GM21447 (cell line): ENCODE results near the gene KRT38.
"Not testable (repeated sequence)": the region's sequence is repeated elsewhere in the genome, so short reads cannot be mapped to it uniquely, and the experiment has no call there.

Experiments
- ATAC-seq: cut with Tn5 transposase; IDR thresholded peaks from one replicate; pipeline ENCODE4 v1.9.1; 2021; ENCODE audit not compliant: unreplicated experiment

The KRT38 gene

DNA sequence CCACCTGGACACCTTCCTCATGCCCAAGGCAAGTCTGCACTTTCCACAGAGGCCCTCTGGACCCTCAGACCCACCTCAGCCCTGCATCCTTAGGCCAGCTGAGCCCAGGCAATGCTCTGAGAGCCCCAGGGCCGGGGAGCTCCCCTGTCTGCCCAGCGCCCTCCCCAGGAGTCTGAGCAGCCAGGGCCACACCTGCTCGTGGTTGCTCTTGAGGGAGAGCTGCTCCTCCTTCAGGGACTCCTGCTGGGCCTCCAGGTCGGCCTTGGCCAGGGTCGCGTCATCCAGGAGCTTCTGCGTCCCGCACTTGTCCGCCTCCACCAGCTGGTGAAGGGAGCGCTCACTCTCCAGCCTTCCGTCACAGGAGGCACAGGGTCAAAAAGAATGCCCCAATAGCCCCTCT is 18.2 kb downstream of the KRT38 start:
- not testable (repeated sequence) for ATAC-seq

DNA sequence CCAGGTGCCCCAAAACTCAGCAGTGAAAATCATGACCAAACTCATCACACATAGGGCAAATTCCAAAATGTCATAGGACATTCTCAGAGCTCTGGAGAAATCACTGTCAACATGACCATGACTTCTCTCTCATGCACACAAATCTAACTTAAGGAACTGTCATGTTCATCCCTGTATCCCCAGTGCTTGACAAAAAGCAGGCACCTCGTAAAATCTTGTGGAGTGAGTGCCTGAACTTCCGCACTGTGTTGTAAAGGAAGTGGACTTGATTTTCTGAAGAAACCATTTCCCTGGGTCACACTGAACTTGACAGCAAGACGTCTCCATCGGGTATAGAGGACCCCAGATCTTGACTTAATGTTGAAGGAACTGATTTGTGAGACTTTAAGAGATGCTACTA is 19.2 kb downstream of the KRT38 start:
- ATAC-seq = no peak

DNA sequence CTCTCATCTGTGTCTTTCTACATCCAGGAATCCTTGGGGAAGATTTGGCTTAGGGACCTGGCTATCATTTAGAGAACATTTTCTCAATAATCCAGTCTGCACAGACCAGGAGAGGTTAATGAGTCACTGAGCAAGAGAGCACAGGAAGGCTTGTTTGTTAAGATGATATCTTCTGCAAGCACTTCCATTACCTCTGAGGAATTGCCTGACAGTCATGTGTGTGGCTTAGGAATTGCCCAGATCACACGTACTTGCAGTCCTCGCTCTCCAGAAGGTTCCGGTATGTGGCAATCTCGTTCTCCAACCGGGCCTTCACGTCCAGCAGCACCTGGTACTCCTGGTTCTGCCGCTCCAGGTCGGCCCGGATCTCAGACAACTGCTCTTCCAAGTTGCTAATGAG is 19.7 kb downstream of the KRT38 start:
- ATAC-seq = no peak

DNA sequence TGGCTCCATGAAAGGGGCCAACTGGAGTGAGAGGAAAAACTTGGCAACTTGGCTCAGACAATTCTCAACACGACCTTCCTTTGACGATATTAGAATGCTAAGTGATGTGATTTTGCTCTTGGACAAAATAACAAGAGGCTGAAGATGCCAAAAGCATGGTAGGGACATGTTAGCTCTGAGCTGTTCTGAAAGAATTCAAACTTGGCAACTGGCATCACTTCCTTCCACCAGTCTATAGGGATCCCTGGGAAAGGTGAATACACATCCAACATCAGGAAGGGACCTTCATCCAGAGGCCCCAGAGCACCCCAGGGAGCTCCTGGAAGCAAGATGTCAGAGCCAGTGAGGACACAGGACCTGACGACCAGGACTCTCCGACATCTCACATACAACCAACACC is 20.6 kb downstream of the KRT38 start:
- ATAC-seq = no peak

DNA sequence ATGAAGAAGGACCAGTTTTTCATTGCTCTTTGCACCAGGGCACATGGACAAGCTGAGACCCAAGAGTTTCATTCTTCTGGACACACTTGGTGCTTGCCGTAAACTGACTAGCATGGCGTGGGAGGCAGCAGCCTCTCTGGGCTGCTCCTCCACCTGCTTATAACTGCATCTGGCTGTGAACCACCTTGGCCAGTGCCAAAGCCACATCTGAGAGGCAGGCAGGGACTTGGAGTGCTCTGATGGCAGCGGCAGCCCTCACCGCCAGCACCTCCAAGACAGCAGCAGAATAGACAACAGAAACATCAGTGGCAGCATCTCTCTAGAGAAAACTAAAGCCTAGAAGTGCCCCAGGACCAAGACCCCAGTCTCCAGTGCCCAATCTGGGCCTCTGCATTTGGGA is 21.1 kb downstream of the KRT38 start:
- ATAC-seq = no peak

DNA sequence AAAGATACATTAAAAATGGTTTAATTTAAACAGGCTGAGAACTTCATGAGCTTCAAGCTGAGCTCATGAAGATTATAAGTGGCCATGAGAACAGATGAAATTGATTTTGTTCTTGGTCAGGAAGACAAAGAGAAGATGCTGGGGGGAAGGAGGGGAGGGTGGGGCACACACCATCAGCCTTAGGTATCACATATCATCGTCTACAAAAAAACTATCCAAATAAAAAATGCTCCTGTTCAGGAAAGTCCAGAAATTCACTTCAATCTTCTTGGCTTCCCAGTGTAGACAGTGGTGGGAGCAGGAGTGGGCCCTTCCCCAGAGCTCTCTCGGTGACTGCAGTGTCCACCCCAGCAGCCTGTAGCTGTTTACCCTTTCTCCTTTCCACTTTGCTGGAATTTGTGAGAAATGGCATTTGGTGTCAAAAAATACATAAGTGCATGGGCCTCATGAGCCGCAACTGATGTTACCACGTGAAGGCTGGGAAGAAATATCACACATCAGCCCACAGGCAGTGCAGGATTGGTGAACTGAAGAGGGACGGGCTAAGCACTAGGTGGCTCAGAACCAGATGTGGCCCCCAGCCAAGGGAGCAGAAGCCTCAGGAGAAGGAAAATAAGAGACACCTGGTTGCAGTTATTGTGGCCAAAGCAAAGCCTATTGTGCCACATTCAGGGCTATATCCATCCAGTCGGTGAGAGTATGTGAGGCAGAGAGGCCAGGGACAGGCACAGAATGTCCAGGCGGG is 22.5 kb downstream of the KRT38 start:
- no peak for ATAC-seq

DNA sequence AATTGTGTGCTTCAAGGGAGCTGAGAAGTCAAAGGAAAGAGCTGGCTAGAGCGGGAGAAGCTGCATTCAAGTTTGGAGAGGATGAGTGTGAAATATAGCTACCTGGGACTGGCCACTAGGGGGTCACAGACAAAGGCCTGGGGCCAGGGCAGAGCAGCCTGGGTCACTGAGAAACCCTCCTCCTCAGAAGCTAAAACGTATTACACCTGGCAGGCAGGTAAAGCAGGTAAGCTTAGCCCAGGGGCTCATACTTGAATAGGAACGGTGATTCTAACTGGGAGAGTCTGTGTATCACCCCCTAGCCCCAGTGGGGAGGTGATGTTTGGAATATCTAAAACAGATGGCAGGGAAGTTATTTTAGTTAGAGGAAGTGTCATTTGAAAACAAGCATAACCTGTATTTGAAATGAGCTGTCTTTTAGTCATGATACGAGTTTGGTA is 23.2 kb downstream of the KRT38 start:
- no peak for ATAC-seq

DNA sequence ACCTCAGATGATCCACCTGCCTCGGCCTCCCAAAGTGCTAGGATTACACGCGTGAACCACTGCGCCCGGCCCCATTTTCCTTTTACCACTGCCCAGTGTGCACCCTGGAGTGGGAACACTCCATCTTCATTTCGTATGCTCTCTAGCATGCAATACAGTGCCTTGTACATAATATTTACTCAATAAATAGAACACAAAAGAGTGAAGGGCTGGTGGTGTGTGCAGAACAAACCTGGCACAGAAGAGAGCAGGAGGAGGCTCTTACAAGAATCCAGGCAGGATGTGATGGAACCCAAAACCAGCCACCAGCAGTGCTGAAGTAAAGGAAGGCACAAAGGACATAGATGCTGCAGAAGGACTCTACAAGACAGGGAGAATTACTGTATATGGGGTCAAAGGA is 23.7 kb downstream of the KRT38 start:
- ATAC-seq = no peak

DNA sequence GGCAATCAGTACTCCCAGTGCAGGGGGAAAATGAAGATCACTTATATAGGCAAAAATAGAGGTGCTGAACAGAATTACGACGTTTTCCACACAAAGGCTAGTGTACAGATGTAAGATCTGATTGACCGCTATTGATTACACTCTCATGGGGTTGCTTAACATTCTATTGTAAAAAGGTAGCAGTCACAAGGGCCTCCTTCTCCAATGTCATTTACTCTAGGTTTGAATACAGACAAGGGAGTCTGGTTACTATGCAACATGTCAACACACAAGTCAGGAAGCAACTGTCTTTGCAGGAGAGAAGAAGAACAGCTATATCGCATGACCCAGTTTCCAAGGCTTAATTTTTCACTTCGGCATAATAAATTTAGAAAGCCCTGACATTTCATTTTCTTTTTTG is 24.3 kb downstream of the KRT38 start:
- ATAC-seq = no peak

DNA sequence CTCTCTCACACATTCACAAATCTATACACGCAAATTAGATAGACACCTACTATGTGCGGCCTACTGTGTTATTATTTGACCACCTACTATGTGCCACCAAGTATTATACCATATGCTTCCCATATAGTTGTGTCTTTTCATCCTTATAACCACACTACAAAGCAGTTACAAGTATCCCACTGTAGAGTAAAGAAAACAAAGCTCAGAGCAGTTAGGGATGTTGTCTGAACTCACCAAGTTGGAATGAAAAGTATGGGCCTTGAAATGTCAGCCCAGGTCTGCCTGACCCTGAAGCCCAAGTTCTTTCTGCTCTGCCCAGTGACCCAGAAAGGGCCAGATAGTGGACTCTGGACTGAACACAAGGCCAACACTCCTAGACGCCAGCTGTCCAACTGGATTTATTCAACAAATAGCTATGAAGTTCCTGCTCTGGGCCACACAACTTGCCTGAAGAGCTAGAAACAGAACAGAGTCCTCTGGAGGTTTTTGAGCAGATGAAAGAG is 24.9 kb downstream of the KRT38 start:
- ATAC-seq = no peak

DNA sequence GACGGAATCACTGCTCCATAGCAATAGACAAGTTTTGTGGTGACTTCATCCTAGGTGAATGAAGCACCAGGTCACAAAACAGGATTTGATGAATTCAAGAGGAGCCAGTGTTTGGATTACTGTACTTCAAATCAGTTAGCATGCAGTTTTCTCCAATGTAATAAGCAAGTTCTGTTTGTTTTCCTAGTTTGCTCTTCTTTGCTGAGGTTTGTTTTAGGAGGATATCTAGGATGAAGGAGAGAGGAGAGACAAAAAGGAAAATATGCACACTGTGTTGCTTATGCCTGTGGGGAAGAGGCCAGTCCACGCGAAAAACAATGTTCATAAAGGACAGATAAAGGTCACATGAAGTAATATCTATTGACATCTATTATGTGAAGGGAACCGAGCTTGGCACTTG is 25.4 kb downstream of the KRT38 start:
- no peak for ATAC-seq

DNA sequence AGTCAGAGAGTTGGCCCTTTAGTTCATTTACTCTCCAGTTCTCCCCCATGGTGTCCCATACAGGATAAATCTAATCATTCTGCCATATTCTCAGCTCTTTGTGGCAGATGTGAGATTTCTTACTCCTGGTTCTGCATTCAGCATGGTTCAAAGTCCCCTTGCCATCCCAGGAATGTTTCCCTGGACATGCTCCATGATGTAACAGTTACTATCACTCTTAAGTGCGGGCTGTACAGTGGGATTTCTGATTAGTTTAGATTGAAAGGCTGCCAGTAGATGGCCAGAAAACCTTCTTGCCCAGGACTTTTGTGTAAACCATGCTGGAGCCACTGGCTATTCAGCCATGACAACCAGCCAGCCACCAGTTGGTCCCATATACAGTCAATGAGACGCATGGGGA is 26.8 kb downstream of the KRT38 start:
- no peak for ATAC-seq

DNA sequence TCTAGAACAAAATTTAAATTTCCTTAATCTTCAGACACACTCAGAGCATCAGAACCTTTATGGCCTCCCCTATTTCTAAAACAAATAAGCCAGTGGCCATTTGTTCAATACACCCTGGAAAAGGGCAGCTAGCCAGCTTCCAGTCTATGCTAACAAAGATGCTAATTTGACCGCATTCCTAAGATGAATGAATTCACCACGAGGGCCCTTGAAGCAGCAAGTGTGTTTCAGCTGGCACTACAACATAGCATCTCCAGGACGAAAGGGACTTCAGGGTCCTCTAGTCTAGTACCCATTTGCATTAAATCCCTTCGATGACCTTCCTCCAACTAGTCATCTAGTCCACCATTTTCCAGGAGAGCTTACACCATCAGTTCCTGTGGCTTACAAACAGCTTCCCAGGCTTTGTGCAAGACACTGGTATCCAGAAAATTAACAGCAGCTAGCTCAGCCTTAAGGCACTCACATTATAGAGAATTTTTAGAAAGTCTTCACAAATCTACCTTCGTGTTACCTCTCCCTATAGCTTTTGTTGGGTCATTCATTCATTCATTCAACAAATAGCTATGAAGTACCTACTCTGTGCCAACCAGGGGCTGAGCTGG is 27.3 kb downstream of the KRT38 start:
- no peak for ATAC-seq

DNA sequence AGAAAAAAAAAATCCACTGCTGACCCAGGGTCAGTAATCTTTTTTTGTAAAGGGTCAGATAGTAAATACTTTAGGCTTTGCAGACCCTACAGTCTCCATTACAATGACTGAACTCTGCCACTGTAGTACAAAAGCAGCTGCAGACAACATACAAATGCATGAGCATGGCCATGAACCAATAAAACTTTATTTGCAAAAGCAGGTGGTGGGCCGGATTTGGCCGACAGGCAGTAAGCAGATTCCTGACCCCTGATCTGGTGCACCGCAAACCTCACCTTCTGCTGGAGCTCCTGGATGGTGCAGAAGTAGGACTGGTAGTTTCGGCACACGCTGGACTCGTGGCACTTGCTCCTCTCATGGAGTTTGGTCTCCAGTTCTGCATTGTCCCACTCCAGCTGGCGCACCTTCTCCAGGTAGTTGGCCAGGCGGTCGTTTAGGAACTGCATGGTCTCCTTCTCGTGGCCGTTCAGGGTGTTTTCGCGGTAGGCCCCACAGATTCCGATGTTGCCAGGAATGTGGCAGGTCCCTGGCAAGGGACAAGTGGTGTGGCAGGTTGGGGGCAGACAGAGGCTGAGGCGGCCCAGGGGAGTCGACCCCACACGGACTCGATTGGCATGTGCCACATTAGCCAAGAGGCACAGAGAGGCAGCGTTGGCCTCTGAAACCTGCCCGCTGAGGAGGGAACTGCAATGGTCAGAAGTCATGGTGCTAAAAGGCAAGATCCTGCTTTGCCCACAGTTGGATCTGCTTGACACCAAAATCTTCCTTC is 29.5 kb downstream of the KRT38 start:
- no peak for ATAC-seq

DNA sequence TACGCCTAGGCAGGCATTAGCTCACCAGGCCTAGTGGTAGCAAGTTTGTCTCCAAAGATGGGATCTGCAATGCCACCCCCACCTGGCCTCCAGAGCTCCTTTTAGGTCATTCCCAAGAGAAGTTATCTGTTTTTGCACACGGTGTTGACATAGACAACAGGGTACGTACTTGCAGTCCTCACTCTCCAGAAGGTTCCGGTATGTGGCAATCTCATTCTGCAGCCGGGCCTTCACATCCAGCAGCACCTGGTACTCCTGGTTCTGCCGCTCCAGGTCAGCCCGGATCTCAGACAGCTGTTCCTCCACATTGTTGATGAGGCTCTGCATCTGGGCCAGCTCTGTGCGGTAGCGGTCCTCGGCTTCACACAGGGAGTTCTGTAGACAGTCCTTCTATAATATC is 33.6 kb downstream of the KRT38 start:
- no peak for ATAC-seq

DNA sequence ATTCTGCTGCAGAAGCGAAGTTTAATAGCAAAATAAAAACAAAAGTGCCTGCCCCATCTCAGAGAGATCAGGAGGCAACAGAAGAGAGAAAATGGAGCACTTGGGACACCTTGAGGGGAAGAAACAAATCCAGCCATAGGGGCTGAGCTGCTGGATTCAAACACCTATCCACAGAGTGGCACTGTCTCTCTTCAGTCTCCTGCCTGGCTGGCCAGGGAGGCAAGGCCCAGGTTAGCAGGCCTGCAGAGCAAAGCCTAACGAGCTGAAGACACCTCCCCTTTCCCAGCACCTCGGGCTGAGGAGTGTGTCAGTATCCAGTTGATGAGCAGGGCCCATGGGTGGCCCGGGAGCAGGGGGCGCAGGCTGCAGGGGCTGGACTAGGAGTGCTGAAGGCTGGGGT is 34.6 kb downstream of the KRT38 start:
- no peak for ATAC-seq

DNA sequence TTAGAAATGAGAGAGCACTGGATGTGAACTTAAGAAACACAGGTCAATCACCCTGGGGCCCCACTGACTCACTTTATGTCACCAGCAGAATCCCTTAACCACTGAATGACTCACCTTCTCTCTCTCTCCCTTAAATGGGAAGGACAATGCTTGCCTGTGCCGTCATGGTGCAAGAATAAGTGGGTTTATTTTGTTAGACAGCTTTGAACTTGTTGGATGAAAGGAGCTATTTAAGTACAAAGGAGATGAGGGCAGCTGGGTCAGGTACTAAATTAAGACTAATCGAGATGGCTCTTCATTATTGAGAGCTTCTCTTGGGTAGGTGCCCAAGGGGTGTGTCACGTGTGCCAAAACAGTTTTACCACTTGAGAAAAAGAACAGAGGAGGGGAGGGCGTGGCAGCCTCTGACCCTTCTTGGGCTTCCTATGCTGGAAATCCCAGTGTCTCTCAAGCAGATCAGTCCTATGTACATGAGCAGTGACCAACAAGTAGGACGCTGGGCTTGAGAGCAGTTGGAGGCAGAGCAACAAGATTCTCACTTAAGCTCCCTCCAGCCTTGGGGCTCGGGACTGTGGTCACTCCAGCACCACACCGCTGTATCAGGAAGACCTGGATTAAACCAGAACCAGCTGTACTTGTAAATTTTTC is 36.6 kb downstream of the KRT38 start:
- ATAC-seq = no peak

DNA sequence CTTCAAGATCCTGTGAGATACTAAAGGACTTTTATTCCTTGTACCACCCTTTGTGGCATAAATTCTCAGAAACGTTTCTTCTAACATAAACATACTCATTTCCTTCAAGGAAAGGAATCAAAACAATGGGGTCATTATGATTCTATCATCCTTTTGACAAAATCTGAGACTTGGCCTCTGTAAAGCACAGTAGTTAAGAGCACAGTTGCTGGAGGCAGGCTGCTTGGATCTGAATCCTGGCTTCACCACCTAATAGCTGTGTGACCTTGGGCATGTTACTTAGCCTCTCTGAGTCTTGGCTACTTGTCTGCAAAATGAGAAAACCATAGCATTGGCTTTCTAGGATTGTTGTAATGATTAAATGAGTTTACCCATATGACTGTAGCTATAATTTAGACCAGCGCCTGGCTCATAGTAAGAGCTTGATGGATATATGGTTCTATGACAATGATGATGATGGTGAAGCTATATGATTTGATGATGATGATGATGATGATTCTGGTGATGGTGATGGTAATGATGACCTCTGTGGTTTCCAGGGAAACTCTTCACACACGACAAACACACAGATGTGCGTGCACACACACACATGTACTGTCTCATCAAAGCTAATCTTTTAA is 37.3 kb downstream of the KRT38 start:
- no peak for ATAC-seq

DNA sequence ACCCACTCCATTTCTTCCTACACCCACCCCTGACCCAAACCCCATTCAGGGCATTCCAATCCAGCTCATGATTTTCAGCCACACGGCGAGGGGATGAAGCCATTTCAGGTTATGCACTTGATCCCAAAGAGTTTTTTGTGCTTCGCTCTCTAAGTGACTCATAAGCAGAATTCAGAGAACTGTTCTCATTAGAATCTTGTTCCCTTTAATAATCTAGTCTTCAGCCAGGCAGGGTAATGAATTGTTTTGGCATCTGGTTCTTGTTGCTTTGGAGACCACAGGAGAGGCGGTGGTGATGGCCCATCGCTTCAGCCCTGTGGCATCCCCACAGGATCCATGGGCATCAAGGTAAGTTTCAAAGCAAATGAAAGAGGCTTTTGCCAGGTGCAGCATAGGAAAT is 38.6 kb downstream of the KRT38 start:
- ATAC-seq = no peak

DNA sequence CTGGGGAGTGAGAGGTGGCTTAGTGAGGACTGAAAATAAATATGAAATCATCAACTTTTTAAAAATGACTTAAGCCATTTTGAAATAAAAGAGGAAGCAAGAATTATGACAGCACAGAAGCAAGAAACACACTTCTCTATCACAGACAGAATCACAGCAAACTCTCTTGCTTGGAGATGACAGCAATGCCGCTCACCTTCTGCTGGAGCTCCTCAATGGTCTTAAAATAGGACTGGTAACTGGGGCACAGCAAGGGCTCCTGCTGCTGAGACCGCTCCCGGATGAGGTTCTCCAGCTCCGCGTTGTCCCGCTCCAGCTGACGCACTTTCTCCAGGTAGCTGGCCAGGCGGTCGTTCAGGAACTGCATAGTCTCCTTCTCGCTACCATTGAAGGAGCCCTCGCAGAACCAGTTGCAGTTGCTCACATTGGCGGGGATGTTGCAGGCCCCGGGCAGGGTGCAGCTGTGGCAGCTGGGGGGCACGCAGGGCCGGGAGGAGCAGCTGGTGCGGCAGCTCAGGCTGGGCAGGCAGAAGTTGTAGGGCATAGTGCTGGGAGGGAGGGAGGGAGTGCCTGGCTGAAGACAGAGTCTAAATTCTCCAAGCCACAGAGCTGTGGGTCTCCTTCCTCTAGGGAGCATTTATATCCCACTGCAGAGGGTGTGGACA is 43.7 kb downstream of the KRT38 start, which contains the start of gene KRT31:
KRT31 (minus strand) TSS at position 613 of the 665 bp plus-strand sequence; CDS start at position 544, 69 bp downstream.
- ATAC-seq = no peak
